DND-41 (cell line): ENCODE data around the gene RABGAP1L.
"Not testable (repeated sequence)": the region's sequence is repeated elsewhere in the genome, so short reads cannot be mapped to it uniquely, and the experiment has no call there.

ENCODE experiments used
- ATAC-seq: fragments of 200-7000 bp; cut with Tn5 transposase; 3 replicates; pipeline ENCODE4 v1.9.1; 2021; ENCODE audit warnings: low read depth; ENCODE audit not compliant: insufficient read depth
- DNase-seq: peaks from one replicate; pipeline ENCODE4 v3.0.0-alpha.2; 2020
- H2AFZ ChIP-seq: 2 replicates; pipeline ENCODE4 v1.6.0; 2012; ENCODE audit warnings: low read depth, low read length
- H3K27ac ChIP-seq: 2 replicates; pipeline ENCODE4 v1.5.1; 2012; ENCODE audit warnings: low read length, inconsistent platforms
- H3K27me3 ChIP-seq: fragments of 200-600 bp; sonication (generic); 2 replicates; pipeline ENCODE4 v1.6.0; 2012; ENCODE audit warnings: low read length, mild to moderate bottlenecking, inconsistent platforms; ENCODE audit not compliant: insufficient read depth, poor library complexity
- H3K36me3 ChIP-seq: 2 replicates; pipeline ENCODE4 v1.5.1; 2012; ENCODE audit warnings: low read length, inconsistent platforms; ENCODE audit not compliant: insufficient read depth
- H3K4me1 ChIP-seq: 2 replicates; pipeline ENCODE4 v1.5.1; 2012; ENCODE audit warnings: mild to moderate bottlenecking, low read length; ENCODE audit not compliant: insufficient read depth
- H3K4me2 ChIP-seq: 2 replicates; pipeline ENCODE4 v1.6.0; 2012; ENCODE audit warnings: mild to moderate bottlenecking, moderate library complexity, low read length, inconsistent platforms; ENCODE audit not compliant: insufficient read depth
- H3K4me3 ChIP-seq, 2 experiments: fragments of 200-600 bp in 1 of 2; shearing (Covaris generic) in 1 of 2; 2 replicates each; pipeline ENCODE4 v1.5.1; 2012 to 2016; ENCODE audit warnings: inconsistent platforms in 2 of 2, low read length in 2 of 2, mild to moderate bottlenecking in 2 of 2, low read depth in 1 of 2, moderate library complexity in 1 of 2
- H3K79me2 ChIP-seq: 2 replicates; pipeline ENCODE4 v1.6.0; 2012; ENCODE audit warnings: low read length, inconsistent platforms; ENCODE audit not compliant: insufficient read depth
- H3K9ac ChIP-seq: 2 replicates; pipeline ENCODE4 v1.6.0; 2012; ENCODE audit warnings: low read depth, mild to moderate bottlenecking, inconsistent platforms, low read length, moderate library complexity
- H3K9me3 ChIP-seq: 2 replicates; pipeline ENCODE4 v1.5.1; 2012; ENCODE audit warnings: low read length, moderate library complexity, mild to moderate bottlenecking, inconsistent platforms; ENCODE audit not compliant: insufficient read depth, severe bottlenecking
- H4K20me1 ChIP-seq: 2 replicates; pipeline ENCODE4 v1.6.0; 2012; ENCODE audit warnings: low read length; ENCODE audit not compliant: insufficient read depth
- CTCF ChIP-seq: IDR thresholded peaks from 2 replicates; pipeline ENCODE4 v1.5.1; 2012; ENCODE audit warnings: borderline replicate concordance, low read length, moderate library complexity, mild to moderate bottlenecking; ENCODE audit not compliant: poor library complexity, severe bottlenecking; ENCODE audit errors: extremely low read depth
- EZH2 ChIP-seq: IDR thresholded peaks from 3 replicates; pipeline ENCODE4 v1.6.1; 2012; ENCODE audit warnings: borderline replicate concordance, low read depth, mild to moderate bottlenecking, moderate library complexity, low read length, inconsistent platforms; ENCODE audit not compliant: severe bottlenecking

The RABGAP1L gene

GRCh38 chr1:174643206-174643605, 483.9 kb downstream of the RABGAP1L start:
- DNase-seq (no peak), ATAC-seq (no peak)
- no peaks in the 10 kb centered on the region for H3K4me1 ChIP-seq
- no peak overlapping the region for H3K4me3 ChIP-seq
- H3K36me3 ChIP-seq = no peaks in the 10 kb centered on the region; the same call in 1 of the 2 replicates
- H3K9ac ChIP-seq = no peak overlapping the region
- no peaks in the 10 kb centered on the region for H4K20me1 ChIP-seq
- no peaks in the 10 kb centered on the region for H3K27me3 ChIP-seq
- no peaks in the 10 kb centered on the region for H3K9me3 ChIP-seq
- H3K27ac ChIP-seq = no peak overlapping the region
- H3K79me2 ChIP-seq = no peaks in the 10 kb centered on the region
- no peak overlapping the region for H3K4me2 ChIP-seq
- TF ChIP-seq EZH2 (no peak), CTCF (no peak)
- no peak overlapping the region for H2AFZ ChIP-seq

- H3K4me2 ChIP-seq = not testable (repeated sequence)
Observed at GRCh38 chr1:174649572-174649971, 490.3 kb downstream of the RABGAP1L start.

GRCh38 chr1:174652569-174653280, 493.4 kb downstream of the RABGAP1L start:
- DNase-seq = no peak
- no peak overlapping the region for H3K27ac ChIP-seq
- H3K79me2 ChIP-seq = no peaks in the 10 kb centered on the region
- no peak for TF ChIP-seq EZH2
- no peak for TF ChIP-seq CTCF
- ATAC-seq = no peak
- no peak overlapping the region for H3K9ac ChIP-seq
- H4K20me1 ChIP-seq = no peaks in the 10 kb centered on the region
- no peak overlapping the region for H2AFZ ChIP-seq
- H3K4me2 ChIP-seq = no peak overlapping the region
- peaks cover 3% of the 10 kb centered on the region for H3K9me3 ChIP-seq
- H3K4me1 ChIP-seq = no peaks in the 10 kb centered on the region
- no peaks in the 10 kb centered on the region for H3K36me3 ChIP-seq
- H3K4me3 ChIP-seq = no peak overlapping the region
- H3K27me3 ChIP-seq = no peaks in the 10 kb centered on the region

More at GRCh38 chr1:174649572-174649971, 490.3 kb downstream of the RABGAP1L start:
- H3K4me3 ChIP-seq, H4K20me1 ChIP-seq, H3K4me1 ChIP-seq, H3K9me3 ChIP-seq, H3K27ac ChIP-seq, DNase-seq, ATAC-seq, H3K27me3 ChIP-seq, H3K9ac ChIP-seq, H3K79me2 ChIP-seq, H2AFZ ChIP-seq, H3K36me3 ChIP-seq: not testable (repeated sequence)

- DNase-seq = no peak
- no peak overlapping the region for H3K4me2 ChIP-seq
- no peaks in the 10 kb centered on the region for H4K20me1 ChIP-seq
- no peaks in the 10 kb centered on the region for H3K27me3 ChIP-seq
- no peaks in the 10 kb centered on the region for H3K36me3 ChIP-seq
- H2AFZ ChIP-seq = no peak overlapping the region
- no peaks in the 10 kb centered on the region for H3K4me1 ChIP-seq
- no peak overlapping the region for H3K27ac ChIP-seq
- no peak for ATAC-seq
- H3K4me3 ChIP-seq = no peak overlapping the region
- peaks cover 3% of the 10 kb centered on the region for H3K9me3 ChIP-seq
- no peaks in the 10 kb centered on the region for H3K79me2 ChIP-seq
- H3K9ac ChIP-seq = no peak overlapping the region
- no peak for TF ChIP-seq EZH2
- TF ChIP-seq CTCF = no peak
Observed at GRCh38 chr1:174654560-174654959, 495.2 kb downstream of the RABGAP1L start.
